ENCODE measurements around the gene C19orf18. TPM values are rescaled to one million over a fixed set of nuclear protein-coding genes. Genes with fewer than 3 reads are reported as not detected.
A peak's percentile ranks its signal among the peaks of the same experiment; 100 is the strongest.
"Not testable (repeated sequence)": the region's sequence is repeated elsewhere in the genome, so short reads cannot be mapped to it uniquely, and the experiment has no call there.

The C19orf18 gene
- total RNA-seq, 2 donors from 2014 or later: 0.27 to 0.86 TPM

- intact Hi-C loops (cut with DNase I): no loop called here
- DNase-seq: peak; percentile 67
- TF ChIP-seq, protein P1, sequence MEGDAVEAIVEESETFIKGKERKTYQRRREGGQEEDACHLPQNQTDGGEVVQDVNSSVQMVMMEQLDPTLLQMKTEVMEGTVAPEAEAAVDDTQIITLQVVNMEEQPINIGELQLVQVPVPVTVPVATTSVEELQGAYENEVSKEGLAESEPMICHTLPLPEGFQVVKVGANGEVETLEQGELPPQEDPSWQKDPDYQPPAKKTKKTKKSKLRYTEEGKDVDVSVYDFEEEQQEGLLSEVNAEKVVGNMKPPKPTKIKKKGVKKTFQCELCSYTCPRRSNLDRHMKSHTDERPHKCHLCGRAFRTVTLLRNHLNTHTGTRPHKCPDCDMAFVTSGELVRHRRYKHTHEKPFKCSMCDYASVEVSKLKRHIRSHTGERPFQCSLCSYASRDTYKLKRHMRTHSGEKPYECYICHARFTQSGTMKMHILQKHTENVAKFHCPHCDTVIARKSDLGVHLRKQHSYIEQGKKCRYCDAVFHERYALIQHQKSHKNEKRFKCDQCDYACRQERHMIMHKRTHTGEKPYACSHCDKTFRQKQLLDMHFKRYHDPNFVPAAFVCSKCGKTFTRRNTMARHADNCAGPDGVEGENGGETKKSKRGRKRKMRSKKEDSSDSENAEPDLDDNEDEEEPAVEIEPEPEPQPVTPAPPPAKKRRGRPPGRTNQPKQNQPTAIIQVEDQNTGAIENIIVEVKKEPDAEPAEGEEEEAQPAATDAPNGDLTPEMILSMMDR (IDR thresholded peaks at IDR 0.05): no peak
- Histone ChIP-seq H3K4me3 (peak within 1 kb of the TSS; percentile 45), H3K9me3 (no peaks in the 10 kb centered on the region), H3K36me3 (no peaks in the 10 kb centered on the region), H3K27ac (no peak within 1 kb of the TSS), H3K9ac (ENCODE audit: low read depth in 2 of 2, low read length in 2 of 2) (peak within 1 kb of the TSS in 1 of 2 donors; percentile 33), H3K27me3 (no peaks in the 10 kb centered on the region), H3K4me1 (no peaks in the 10 kb centered on the region)
Observed at GRCh38 chr19:57934820-57935665, 39.3 kb downstream of the C19orf18 start, which contains the start of gene ZNF418. Gene ZNF418 (minus strand): TSS chr19:57935402. CDS start chr19:57933822, 1,580 bp downstream.

DNA sequence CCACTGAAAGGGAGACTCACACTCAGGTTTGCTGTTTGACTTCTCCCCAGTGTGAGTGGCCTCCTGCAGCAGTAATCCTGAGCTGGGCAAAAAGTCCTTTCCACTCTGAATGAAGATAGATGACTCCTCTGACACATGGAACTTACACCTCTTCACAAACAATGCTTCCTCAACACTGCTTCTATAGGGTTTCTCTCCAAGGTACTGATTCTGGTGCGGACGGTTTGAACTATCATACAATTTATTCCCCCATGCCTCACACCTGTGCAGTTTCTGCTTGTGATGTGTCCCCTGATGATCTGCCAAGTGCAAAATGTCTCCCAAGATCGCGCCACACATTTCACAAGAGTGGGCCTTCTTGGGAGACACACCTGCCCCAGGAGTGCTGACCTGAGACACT, 46.7 kb downstream of the C19orf18 start:
- intact Hi-C loops (cut with DNase I): no loop called here

GRCh38 chr19:57916168-57916995, 58.0 kb downstream of the C19orf18 start, which contains the start of gene ZNF417:
Gene ZNF417 (minus strand): TSS chr19:57916592. CDS start chr19:57916411, 181 bp downstream.
- peak within 1 kb of the TSS; percentile 53 for H3K27ac ChIP-seq
- H3K9me3 ChIP-seq; H3K4me1 ChIP-seq; H3K36me3 ChIP-seq; intact Hi-C loops (cut with DNase I); H3K27me3 ChIP-seq: not testable (repeated sequence)
- peak within 1 kb of the TSS; percentile 97 for H3K4me3 ChIP-seq
- peak within 1 kb of the TSS; percentile 74 to 76 for H3K9ac ChIP-seq (ENCODE audit: low read depth in 2 of 2, low read length in 2 of 2)
- peak; percentile 91 for DNase-seq

More for the DNA sequence above, 46.7 kb downstream of the C19orf18 start:
- TF ChIP-seq, protein P1 (IDR thresholded peaks at IDR 0.05): no peak
- no peak overlapping the region for H3K27ac ChIP-seq
- H3K9me3 ChIP-seq: no peaks in the 10 kb centered on the region
- H3K4me1 ChIP-seq: no peaks in the 10 kb centered on the region
- H3K9ac ChIP-seq (ENCODE audit: low read depth in 2 of 2, low read length in 2 of 2): no peak overlapping the region
- H3K27me3 ChIP-seq: no peaks in the 10 kb centered on the region
- no peak for DNase-seq
- H3K4me3 ChIP-seq: no peak overlapping the region
- H3K36me3 ChIP-seq: no peaks in the 10 kb centered on the region

DNA sequence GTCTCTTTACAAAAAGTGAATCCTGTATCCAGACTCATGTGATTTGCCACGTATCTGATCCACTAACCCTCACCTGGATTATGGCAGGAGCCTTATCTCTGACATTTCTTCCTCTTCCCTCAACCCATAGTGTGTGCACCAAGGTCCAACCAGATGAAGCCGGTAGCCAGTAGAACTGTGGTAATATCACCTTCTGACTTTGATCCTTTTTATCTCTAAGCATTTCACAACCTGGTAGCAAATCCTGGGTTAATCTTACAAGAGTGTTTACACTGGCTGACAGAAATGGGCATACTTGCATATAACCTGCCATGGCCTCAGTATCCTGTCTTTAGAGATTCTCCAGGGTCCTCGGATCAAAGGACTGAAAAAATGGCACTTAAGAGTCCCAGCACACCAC, 59.8 kb downstream of the C19orf18 start:
- intact Hi-C loops (cut with DNase I): no loop called here
- DNase-seq: no peak
- TF ChIP-seq, protein P1 (IDR thresholded peaks at IDR 0.05): no peak
- H3K4me1 ChIP-seq: no peaks in the 10 kb centered on the region
- H3K36me3 ChIP-seq: no peaks in the 10 kb centered on the region
- no peaks in the 10 kb centered on the region for H3K27me3 ChIP-seq
- no peak overlapping the region for H3K4me3 ChIP-seq
- H3K9me3 ChIP-seq: no peaks in the 10 kb centered on the region
- no peak overlapping the region for H3K27ac ChIP-seq
- no peak overlapping the region for H3K9ac ChIP-seq (ENCODE audit: low read depth in 2 of 2, low read length in 2 of 2)

Other genes with a start within 250 kb of the C19orf18 start
- gene ZNF671, start 246.9 kb downstream of the C19orf18 start, total RNA-seq: 1 to 10 TPM; 2.9 TPM
- 10 to 100 TPM; 13.5 to 14.5 TPM for gene ZNF776, start 227.7 kb downstream of the C19orf18 start, total RNA-seq
- 10 to 100 TPM; 13.1 to 17.6 TPM for gene ZNF586, start 204.9 kb downstream of the C19orf18 start, total RNA-seq
- 10 to 100 TPM; 21.7 to 24.8 TPM for gene ZNF552, start 159.6 kb downstream of the C19orf18 start, total RNA-seq
- 10 to 100 TPM; 12.5 to 22.3 TPM for gene ZNF587B, start 144.2 kb downstream of the C19orf18 start, total RNA-seq
- gene ZNF587, start 124.7 kb downstream of the C19orf18 start, total RNA-seq: 10 to 100 TPM; 46.4 to 70.7 TPM
- gene ZNF814, start 85.5 kb downstream of the C19orf18 start, total RNA-seq: 10 to 100 TPM in 1 of 2 donors, 1 to 10 TPM in 1; 7.1 to 25.5 TPM
- gene ZNF417, start 57.9 kb downstream of the C19orf18 start, total RNA-seq: 10 to 100 TPM in 1 of 2 donors, 1 to 10 TPM in 1; 9.6 to 17.5 TPM
- 1 to 10 TPM; 1.1 to 5.3 TPM for gene ZNF418, start 39.1 kb downstream of the C19orf18 start, total RNA-seq
- gene ZNF256, start 26.8 kb downstream of the C19orf18 start, total RNA-seq: 1 to 10 TPM; 3.0 to 3.5 TPM
- 10 to 100 TPM in 1 of 2 donors, 1 to 10 TPM in 1; 8.7 to 12.2 TPM for gene ZNF606, start 28.3 kb upstream of the C19orf18 start, total RNA-seq
- not detected for gene ZSCAN1, start 59.5 kb upstream of the C19orf18 start, total RNA-seq
- gene ZNF135, start 84.7 kb upstream of the C19orf18 start, total RNA-seq: 1 to 10 TPM; 1.1 to 1.4 TPM
- 10 to 100 TPM; 17.1 to 22.9 TPM for gene ZSCAN18, start 123.7 kb upstream of the C19orf18 start, total RNA-seq
- gene ZNF329, start 176.3 kb upstream of the C19orf18 start, total RNA-seq: 1 to 10 TPM; 3.9 to 5.9 TPM
- gene ZNF274, start 208.5 kb upstream of the C19orf18 start, total RNA-seq: 10 to 100 TPM; 16.3 to 17.1 TPM

Measured in colonic mucosa (tissue), 4 donors.